A673 (cell line): ENCODE measurements around the gene LEP. TPM values are rescaled to one million over a fixed set of nuclear protein-coding genes. Genes with fewer than 3 reads are reported as not detected.

Experiments used
- BruUV-seq: library from RNA; stranded (reverse); fragments of 400-500 nt; replicated peaks from 2 replicates; lab custom pipeline; 2021; lab: Mats Ljungman, UMichigan
- CTCF ChIA-PET: fragments of 300-600 bp; sonication (Branson Sonifier 250); formaldehyde crosslinking; loops from one replicate; lab custom pipeline; 2022; ENCODE audit warnings: antibody characterized with exemption; lab: Charles Lee
- POLR2A ChIA-PET: fragments of 300-600 bp; sonication (Branson Sonifier 250); formaldehyde crosslinking; loops from one replicate; lab custom pipeline; 2022; ENCODE audit warnings: antibody characterized with exemption; ENCODE audit not compliant: low non-redundant PET; lab: Charles Lee
- DNase-seq: peaks from one replicate; pipeline ENCODE4 v3.0.0-alpha.2; 2015; ENCODE audit warnings: low spot score
- H3K27ac ChIP-seq: fragments of 200-600 bp; sonication (generic); 2 replicates; pipeline ENCODE4 v1.5.1; 2016; ENCODE audit warnings: mixed run types, low read depth, mild to moderate bottlenecking, mixed read lengths, antibody characterized with exemption, low read length; ENCODE audit not compliant: poor library complexity, severe bottlenecking
- H3K27me3 ChIP-seq: fragments of 200-600 bp; sonication (generic); replicated peaks from 2 replicates; pipeline ENCODE4 v1.6.1; 2017; ENCODE audit warnings: mixed run types, low read depth, mild to moderate bottlenecking, mixed read lengths, antibody characterized with exemption, low read length; ENCODE audit not compliant: insufficient read depth, poor library complexity
- H3K36me3 ChIP-seq: fragments of 200-600 bp; sonication (generic); 2 replicates; pipeline ENCODE4 v1.6.1; 2016; ENCODE audit warnings: mixed run types, mild to moderate bottlenecking, mixed read lengths, antibody characterized with exemption, low read length; ENCODE audit not compliant: insufficient read depth, poor library complexity, severe bottlenecking
- H3K4me1 ChIP-seq: fragments of 200-600 bp; sonication (generic); 2 replicates; pipeline ENCODE4 v1.6.1; 2017; ENCODE audit warnings: mixed run types, mild to moderate bottlenecking, mixed read lengths, antibody characterized with exemption, low read length; ENCODE audit not compliant: insufficient read depth, poor library complexity, severe bottlenecking
- H3K4me3 ChIP-seq: fragments of 200-600 bp; sonication (generic); 2 replicates; pipeline ENCODE4 v1.5.1; 2016; ENCODE audit warnings: low read depth, mixed run types, mild to moderate bottlenecking, mixed read lengths, low read length; ENCODE audit not compliant: poor library complexity, severe bottlenecking
- H3K9me3 ChIP-seq: fragments of 200-600 bp; sonication (generic); 2 replicates; pipeline ENCODE4 v1.6.1; 2016; ENCODE audit warnings: mixed run types, low read depth, mild to moderate bottlenecking, mixed read lengths, antibody characterized with exemption, low read length; ENCODE audit not compliant: poor library complexity, severe bottlenecking
- CTCF ChIP-seq: fragments of 300-800, 200-600 bp; sonication (generic); conservative IDR thresholded peaks from 2 replicates; pipeline ENCODE4 v1.5.1; 2017; ENCODE audit warnings: low read depth, mild to moderate bottlenecking, antibody characterized with exemption, low read length, moderate library complexity, mixed read lengths
- EZH2 ChIP-seq: fragments of 200-600 bp; sonication (generic); IDR thresholded peaks from 2 replicates; pipeline ENCODE4 v1.6.1; 2017; ENCODE audit warnings: borderline replicate concordance, low read depth, mild to moderate bottlenecking, mixed read lengths, antibody characterized with exemption, low read length; ENCODE audit not compliant: poor library complexity, severe bottlenecking
- intact Hi-C: fragments of 100-400 bp; cut with micrococcal nuclease; formaldehyde crosslinking; loops from one replicate; pipeline ENCODE4 v1.10.0; 2022; ENCODE audit not compliant: unreplicated experiment
- total RNA-seq: library from RNA; stranded (reverse); gene quantifications from 2 replicates; pipeline ENCODE4 v1.2.3, GENCODE V29; 2021

The LEP gene
- total RNA-seq, 1 experiment from 2014 or later = not detected

GRCh38 chr7:128243273-128243672 lies 2.2 kb downstream of the LEP start:
- no TSS peak for BruUV-seq
- H3K4me1 ChIP-seq = no peaks in the 10 kb centered on the region
- POLR2A ChIA-PET = no interaction called here
- H3K36me3 ChIP-seq = no peaks in the 10 kb centered on the region
- no peak for DNase-seq
- no peak overlapping the region for H3K4me3 ChIP-seq
- no peak for TF ChIP-seq CTCF
- no peak for TF ChIP-seq EZH2
- no peaks in the 10 kb centered on the region for H3K27me3 ChIP-seq
- H3K9me3 ChIP-seq = peaks cover 6% of the 10 kb centered on the region
- CTCF ChIA-PET = no interaction called here
- intact Hi-C loops = no loop called here
- no peak overlapping the region for H3K27ac ChIP-seq

GRCh38 chr7:128244861-128245260 lies 3.8 kb downstream of the LEP start:
- no peaks in the 10 kb centered on the region for H3K9me3 ChIP-seq
- H3K27me3 ChIP-seq = no peaks in the 10 kb centered on the region
- DNase-seq = no peak
- H3K36me3 ChIP-seq = no peaks in the 10 kb centered on the region
- no peak overlapping the region for H3K27ac ChIP-seq
- H3K4me3 ChIP-seq = no peak overlapping the region
- ChIA-PET CTCF (no interaction called here), POLR2A (no interaction called here)
- H3K4me1 ChIP-seq = no peaks in the 10 kb centered on the region
- intact Hi-C loops = no loop called here
- no peak for TF ChIP-seq CTCF
- no TSS peak for BruUV-seq

DNA sequence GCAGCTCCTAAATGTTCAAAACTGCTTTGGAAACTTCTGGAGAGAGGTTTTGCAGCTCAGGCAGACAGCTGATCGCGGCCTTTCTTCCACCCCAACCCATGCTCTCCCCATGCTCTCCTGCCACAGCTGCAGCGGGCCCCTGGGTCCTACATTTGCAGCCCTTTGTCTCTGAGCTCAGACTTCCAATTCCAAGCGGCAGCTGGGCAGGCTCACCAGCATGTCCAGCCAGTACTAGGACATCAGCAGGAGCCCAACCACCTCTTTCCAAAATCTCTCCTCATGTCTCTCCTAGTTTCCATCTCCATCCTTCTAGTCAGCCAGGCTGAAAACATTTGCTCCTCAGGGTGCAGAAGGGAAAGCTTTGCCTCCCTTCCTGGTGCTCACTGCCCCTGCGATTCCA lies 6.0 kb downstream of the LEP start:
- BruUV-seq = no TSS peak
- intact Hi-C loops = no loop called here
- ChIA-PET POLR2A (no interaction called here), CTCF (no interaction called here)
- Histone ChIP-seq H3K27me3 (no peaks in the 10 kb centered on the region), H3K4me3 (no peak overlapping the region), H3K36me3 (no peaks in the 10 kb centered on the region), H3K27ac (no peak overlapping the region), H3K9me3 (no peaks in the 10 kb centered on the region), H3K4me1 (no peaks in the 10 kb centered on the region)
- TF ChIP-seq EZH2 (no peak), CTCF (no peak)
- DNase-seq = no peak
